DMS 273 (cell line): ENCODE data around the gene CARMIL1.

Experiments
- DNase-seq: peaks from one replicate; lab custom pipeline; 2025; ENCODE audit not compliant: unreplicated experiment; lab: John Stamatoyannopoulos, UW

CARMIL1 gene

DNA sequence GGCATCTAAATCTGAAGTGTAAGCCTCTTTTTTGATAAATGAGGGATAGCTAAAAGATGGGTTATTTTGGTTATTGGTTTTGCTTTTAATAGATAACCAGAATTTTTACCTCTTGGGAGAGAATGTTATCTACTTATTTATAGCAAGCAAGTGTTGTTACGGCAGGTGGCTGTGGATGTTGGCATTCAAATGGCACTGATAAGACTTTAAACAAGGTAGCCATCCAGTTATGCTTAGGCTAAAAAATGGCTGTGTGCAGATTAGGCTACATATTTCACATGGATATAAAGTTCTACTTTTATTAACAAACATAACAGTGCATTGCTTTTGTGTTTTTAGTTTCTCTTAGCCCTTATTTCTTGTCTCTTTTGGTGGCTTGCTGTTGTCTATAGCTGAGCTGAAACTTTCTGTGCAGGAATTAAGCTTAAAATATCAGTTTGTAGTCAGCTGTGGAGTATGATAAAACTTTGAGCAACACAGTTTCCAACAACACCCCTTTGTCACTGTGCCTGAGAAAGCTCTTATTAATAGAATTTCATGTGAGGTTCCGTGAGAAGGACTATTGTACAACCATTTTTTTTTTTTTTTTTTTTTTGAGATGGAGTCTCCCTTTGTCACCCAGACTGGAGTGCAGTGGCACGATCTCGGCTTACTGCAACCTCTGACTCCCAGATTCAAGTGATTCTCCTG lies 28.8 kb downstream of the CARMIL1 start:
- no peak for DNase-seq

DNA sequence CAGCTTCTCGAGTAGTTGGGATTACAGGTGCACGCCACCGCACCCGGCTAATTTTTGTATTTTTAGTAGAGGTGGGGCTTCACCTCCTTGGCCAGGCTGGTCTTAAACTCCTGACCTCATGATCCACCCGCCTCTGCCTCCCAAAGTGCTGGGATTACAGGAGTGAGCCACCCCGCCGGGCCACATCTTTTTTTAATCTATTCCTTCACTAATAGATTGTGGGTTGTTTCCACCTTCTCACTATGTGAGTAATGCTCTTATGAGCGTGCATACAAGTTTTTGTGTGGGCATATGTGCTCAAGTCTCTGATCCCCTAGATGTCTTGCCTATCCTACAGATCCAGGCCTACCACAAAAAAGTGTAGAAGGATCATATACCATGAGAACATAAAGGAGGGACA lies 30.7 kb downstream of the CARMIL1 start:
- DNase-seq = no peak

DNA sequence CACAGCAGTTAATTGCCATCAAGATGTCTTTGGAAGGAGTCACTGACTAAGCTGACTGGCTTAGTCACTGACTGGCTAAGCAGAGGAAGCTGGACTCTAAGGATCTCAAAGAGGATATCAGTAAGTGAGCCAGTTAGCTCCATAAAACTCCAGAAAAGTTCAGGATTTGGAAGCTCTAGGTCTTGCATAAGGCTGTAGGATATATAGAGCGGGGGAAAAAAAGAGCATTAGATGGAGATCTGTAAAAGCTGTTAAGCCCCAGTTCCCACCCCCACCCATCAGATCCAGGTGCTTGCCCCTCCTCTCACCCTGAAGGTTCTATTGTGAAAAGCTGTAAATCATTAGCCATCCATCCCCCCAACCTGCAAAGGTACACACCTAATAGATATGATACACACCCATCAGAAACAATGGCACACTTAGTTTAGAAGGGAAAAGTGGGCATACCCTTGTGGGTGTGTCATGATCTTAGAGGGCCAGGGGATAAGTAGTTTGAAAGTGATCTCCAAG lies 32.2 kb downstream of the CARMIL1 start:
- no peak for DNase-seq

GRCh38 chr6:25312034-25312620 lies 33.0 kb downstream of the CARMIL1 start:
- DNase-seq = peak; percentile 39

- peak; percentile 54 for DNase-seq
These were observed 33.5 kb downstream of the CARMIL1 start for GRCh38 chr6:25312703-25313102.

DNA sequence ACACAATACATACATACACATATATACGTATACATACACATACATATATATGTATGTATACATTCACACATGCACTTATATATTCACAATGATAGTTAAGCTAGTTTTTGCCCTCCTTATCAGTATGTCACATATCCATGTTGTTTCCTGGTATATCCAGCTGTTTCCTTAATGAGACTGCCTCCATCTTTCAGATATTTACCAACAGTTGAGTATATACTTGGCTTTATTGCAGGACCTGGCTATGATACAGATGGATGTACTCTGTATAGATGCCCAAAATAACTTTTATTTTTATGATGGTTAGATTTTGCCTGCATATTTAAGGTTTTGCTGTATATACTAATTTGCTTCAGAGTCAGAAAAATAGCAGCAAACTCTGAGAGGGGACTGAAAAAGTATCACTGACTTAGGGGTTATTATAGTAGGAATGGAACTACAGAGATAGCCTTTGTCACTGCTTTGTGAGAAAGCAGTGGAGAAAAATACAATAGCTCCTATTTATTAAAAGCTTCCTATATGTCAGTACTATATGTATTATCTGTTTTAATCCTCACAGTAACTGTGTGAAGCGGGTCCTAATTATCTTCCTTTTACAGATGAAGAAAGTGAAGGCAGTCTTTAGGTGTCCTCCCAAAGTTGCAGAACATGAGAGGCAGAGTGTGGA lies 35.5 kb downstream of the CARMIL1 start:
- DNase-seq = no peak

DNA sequence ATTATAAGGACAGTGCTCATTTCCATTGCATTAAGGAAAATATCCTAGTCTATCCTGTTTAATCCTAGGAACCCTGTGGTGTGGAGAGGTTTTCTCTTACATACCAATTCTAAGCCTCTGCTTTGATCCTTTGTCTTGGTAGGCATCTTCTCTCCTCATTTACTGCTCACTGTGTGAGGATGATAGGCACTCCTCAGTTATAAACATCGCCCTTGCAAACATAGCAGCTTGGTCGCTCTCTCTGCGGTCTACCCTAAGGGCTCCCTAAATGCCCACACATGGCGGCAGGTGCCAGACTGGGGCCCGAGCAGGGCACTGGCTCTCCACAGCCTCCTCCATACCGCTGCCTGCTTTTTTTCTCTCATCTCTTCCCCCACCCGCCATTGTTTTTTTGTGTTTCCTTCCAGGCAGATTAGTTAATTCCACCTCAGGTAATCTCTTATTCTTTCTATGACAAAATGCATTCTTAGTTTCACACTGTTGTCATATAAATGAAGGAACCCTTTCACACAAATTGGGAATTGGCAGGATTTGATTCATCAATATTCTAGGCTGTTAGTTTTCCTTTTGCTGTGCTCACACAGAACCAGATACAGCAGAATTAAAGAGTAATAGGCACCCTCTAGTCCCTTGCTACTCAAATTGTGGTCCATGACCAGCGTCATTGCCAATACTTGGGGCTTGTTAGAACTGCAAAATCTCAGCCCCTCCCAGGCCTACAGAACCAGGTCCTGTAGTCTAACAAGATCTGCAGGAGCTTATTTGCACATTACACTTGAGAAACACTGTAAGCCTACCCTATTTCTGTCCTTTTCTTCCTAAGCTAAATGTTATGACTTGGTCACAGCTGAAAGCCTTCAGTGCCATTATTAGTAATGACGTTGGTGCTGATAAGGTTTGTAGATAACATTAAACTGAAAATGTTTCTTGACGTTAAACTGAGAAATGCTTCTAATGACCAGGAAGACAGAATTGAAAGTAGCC lies 36.3 kb downstream of the CARMIL1 start:
- peak; percentile 43 for DNase-seq

- DNase-seq = peak; percentile 12
These were observed 37.5 kb downstream of the CARMIL1 start for GRCh38 chr6:25316626-25317025.

- DNase-seq = peak; percentile 91
These were observed 39.4 kb downstream of the CARMIL1 start for GRCh38 chr6:25318589-25318988.

DNA sequence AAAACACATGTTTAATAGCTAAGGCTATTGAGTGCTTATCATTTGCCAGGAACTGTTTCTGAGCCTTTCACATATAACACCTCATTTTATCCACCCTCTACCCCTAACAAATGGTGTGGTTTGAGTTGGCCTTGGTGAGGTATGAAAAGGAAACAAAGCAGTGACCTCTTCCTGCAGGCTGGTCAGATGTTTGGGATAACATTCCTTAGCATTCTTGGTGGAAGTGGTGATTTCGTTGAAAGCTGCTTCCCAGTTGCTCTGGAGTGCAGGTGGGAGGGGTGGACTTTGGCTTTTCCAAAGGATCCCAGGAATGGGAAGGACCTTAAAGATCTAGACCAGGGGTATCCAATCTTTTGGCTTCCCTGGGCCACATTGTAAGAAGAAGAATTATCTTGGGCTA lies 41.3 kb downstream of the CARMIL1 start:
- no peak for DNase-seq

DNA sequence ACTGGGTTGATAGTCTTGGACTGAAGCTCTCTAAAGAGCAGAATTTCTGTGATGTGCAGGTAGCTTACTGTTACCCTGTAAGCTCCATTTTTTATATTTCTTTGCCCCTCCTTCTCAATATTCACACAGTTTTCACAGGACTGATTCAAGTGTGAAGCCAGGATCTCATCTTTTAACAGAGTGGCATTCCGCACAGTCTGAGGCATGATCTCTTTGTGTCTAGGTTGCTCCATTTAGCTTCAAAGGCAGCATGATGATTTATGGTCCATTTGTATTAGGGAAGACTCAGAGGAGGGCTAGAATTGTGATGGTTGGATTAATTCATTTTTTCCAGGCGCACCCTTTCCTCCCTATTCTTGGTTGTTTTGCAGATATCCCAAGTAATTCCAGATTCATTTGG lies 43.5 kb downstream of the CARMIL1 start:
- no peak for DNase-seq

GRCh38 chr6:25324066-25324762 lies 45.0 kb downstream of the CARMIL1 start:
- DNase-seq = no peak

DNA sequence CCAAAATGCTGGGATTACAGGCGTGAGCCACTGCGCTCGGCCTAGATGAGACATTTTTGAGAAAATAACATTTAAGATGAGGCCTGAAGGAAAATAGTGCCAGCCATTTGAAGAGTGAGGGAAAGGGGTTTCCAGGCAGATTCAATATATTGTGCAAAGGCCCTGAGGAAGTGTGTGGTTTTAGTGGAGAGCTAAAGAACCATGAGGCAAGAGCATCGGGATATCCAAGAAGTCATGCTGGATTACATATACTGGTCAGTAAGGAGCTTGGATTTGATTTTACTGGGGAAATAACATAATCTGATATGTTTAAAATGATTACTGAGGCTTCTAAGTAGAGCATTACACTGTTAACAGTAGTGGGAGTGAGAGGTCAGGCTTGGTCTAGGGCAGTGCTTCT lies 47.0 kb downstream of the CARMIL1 start:
- no peak for DNase-seq

GRCh38 chr6:25326960-25327359 lies 47.8 kb downstream of the CARMIL1 start:
- peak; percentile 13 for DNase-seq

GRCh38 chr6:25327432-25327831 lies 48.3 kb downstream of the CARMIL1 start:
- peak; percentile 24 for DNase-seq

- DNase-seq = no peak
These were observed 50.1 kb downstream of the CARMIL1 start for GRCh38 chr6:25329161-25329817.

GRCh38 chr6:25329982-25330381 lies 50.8 kb downstream of the CARMIL1 start:
- DNase-seq = no peak

DNA sequence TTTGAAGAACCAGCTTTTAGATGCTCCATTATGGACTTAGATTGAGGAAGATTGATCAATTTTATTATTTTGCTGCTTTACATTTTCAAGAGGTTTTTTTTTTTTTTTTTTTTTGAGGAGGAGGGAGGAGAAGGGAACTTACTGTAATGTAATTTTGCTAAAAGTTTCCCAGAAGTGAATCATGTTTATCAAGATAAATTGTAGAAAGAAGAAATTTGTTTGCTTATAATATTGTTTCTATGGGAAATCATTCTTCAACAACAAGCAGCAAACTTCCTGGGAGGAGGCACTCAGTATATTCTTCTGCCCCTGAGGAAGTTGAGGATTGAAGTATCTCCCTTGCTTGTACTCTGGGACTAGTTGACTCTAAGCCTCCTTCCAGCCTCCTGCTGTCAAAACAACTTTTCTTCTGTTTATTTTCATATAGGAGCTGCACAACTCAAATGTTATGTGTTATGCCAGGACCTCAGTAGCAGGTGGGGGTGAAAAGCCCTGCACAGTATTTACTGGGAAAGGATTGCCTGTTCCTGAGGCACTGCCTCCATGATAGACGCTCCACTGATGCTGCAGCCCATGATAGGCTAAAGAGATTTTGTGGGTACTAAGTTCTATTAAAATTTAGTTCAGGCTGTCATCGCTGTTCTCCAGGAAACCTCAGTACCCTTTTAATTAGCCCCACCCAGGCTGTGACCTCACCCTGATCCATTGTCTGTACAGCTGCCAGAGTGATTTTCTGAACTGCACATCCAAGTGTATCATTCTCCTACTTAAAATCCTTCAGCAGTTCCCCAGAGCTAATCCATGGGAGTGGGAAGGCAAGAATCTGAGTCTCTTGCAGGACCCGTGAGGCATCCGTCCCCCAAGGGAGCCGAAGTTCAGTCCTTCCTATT lies 51.9 kb downstream of the CARMIL1 start:
- DNase-seq = peak; percentile 38

- no peak for DNase-seq
These were observed 53.0 kb downstream of the CARMIL1 start for GRCh38 chr6:25332165-25332564.
